Suprapubic skin (tissue), 4 donors: ENCODE results near the gene CUL7. TPM values are rescaled to one million over a fixed set of nuclear protein-coding genes. Genes with fewer than 3 reads are reported as not detected.

Experiments used
- DNase-seq, 2 donors: peaks; one replicate each; pipeline ENCODE4 v3.0.0-alpha.2; 2019; ENCODE audit warnings: low spot score in 2 of 2
- H3K27ac ChIP-seq: fragments of 200-600 bp; sonication (generic); one replicate; pipeline ENCODE4 v1.5.1; 2019
- H3K27me3 ChIP-seq: fragments of 200-600 bp; sonication (generic); one replicate; pipeline ENCODE4 v1.5.1; 2019
- H3K36me3 ChIP-seq: fragments of 200-600 bp; sonication (generic); one replicate; pipeline ENCODE4 v1.5.1; 2019
- H3K4me1 ChIP-seq: fragments of 200-600 bp; sonication (generic); one replicate; pipeline ENCODE4 v1.5.1; 2019
- H3K4me3 ChIP-seq: fragments of 200-600 bp; sonication (generic); one replicate; pipeline ENCODE4 v1.5.1; 2019; ENCODE audit warnings: mild to moderate bottlenecking
- H3K9me3 ChIP-seq: fragments of 200-600 bp; sonication (generic); one replicate; pipeline ENCODE4 v1.5.1; 2019
- CTCF ChIP-seq, 2 donors: fragments of 200-600 bp in 1 of 2; fragments of 450-650 bp in 1 of 2; sonication (generic) in 1 of 2; IDR thresholded peaks; one replicate each; pipeline ENCODE4 v1.5.1; 2016 to 2019; ENCODE audit warnings: antibody characterized with exemption in 2 of 2, mild to moderate bottlenecking in 1 of 2, moderate library complexity in 1 of 2
- EP300 ChIP-seq: sonication (generic); formaldehyde crosslinking; IDR thresholded peaks from one replicate; pipeline ENCODE4 v1.6.1; 2017; ENCODE audit warnings: antibody characterized with exemption
- POLR2A ChIP-seq, 2 donors: fragments of 450-650 bp; IDR thresholded peaks; one replicate each; pipeline ENCODE4 v1.6.1; 2017; ENCODE audit warnings: antibody characterized with exemption in 2 of 2, mild to moderate bottlenecking in 2 of 2, moderate library complexity in 2 of 2
- POLR2AphosphoS5 ChIP-seq, 3 donors: sonication (generic); formaldehyde crosslinking; IDR thresholded peaks; one replicate each; pipeline ENCODE4 v1.6.1; 2017; ENCODE audit warnings: antibody characterized with exemption in 3 of 3
- WGBS: methylation state at CpG from one replicate; pipeline ENCODE4 v1.1.5; 2018; 5-methylcytosine and 5-hydroxymethylcytosine counted together
- total RNA-seq, 4 donors: library from RNA; depleted of rRNA; stranded (reverse); fragments of >200 nt; gene quantifications; one replicate each; pipeline ENCODE4 v1.1.0, GENCODE V29; 2016

Gene CUL7
- total RNA-seq, 4 donors from 2014 or later: 12.3 to 22.2 (median 15.5) TPM

GRCh38 chr6:43076464-43077332 is 23.0 kb upstream of the CUL7 start:
- no peak for TF ChIP-seq POLR2AphosphoS5 (IDR thresholded peaks at IDR 0.05)
- H3K27me3 ChIP-seq: peaks cover 7% of the 10 kb centered on the region

GRCh38 chr6:43075670-43076463 is 22.2 kb upstream of the CUL7 start, which contains the start of gene PTK7:
Gene PTK7, plus strand, starts transcription at chr6:43076314. Its CDS starts 175 bp downstream, at chr6:43076489.
- no peaks in the 10 kb centered on the region for H3K9me3 ChIP-seq
- H3K36me3 ChIP-seq: peaks cover 28% of the 10 kb centered on the region
- 7% methylated on average over 20 of the region's 60 CpGs for WGBS
- H3K4me1 ChIP-seq: peaks cover 21% of the 10 kb centered on the region
- H3K27me3 ChIP-seq: peaks cover 7% of the 10 kb centered on the region
- no peak for DNase-seq
- no peak for TF ChIP-seq POLR2A (IDR thresholded peaks at IDR 0.05)
- no peak for TF ChIP-seq POLR2AphosphoS5 (IDR thresholded peaks at IDR 0.05)
- TF ChIP-seq EP300: no peak
- no peak for TF ChIP-seq CTCF (IDR thresholded peaks at IDR 0.05)
- peak within 1 kb of the TSS; percentile 86 for H3K27ac ChIP-seq
- H3K4me3 ChIP-seq: peak within 1 kb of the TSS; percentile 88

More at GRCh38 chr6:43076464-43077332, 23.0 kb upstream of the CUL7 start:
- Histone ChIP-seq H3K4me1 (peaks cover 21% of the 10 kb centered on the region), H3K27ac (peak overlapping the region; percentile 86), H3K9me3 (no peaks in the 10 kb centered on the region), H3K36me3 (peaks cover 19% of the 10 kb centered on the region), H3K4me3 (peak overlapping the region; percentile 88)
- no peak for DNase-seq
- WGBS: under 1% methylated on average over 48 of the region's 72 CpGs

- TF ChIP-seq CTCF (IDR thresholded peaks at IDR 0.05): no peak
- TF ChIP-seq POLR2AphosphoS5 (IDR thresholded peaks at IDR 0.05): no peak
- no peak for TF ChIP-seq POLR2A (IDR thresholded peaks at IDR 0.05)
- H3K4me3 ChIP-seq: no peak overlapping the region
- H3K36me3 ChIP-seq: peaks cover 29% of the 10 kb centered on the region
- DNase-seq: no peak
- no peaks in the 10 kb centered on the region for H3K9me3 ChIP-seq
- peaks cover 21% of the 10 kb centered on the region for H3K4me1 ChIP-seq
- WGBS: 58% methylated on average over 5 of the region's 6 CpGs
- no peak overlapping the region for H3K27ac ChIP-seq
- H3K27me3 ChIP-seq: peaks cover 7% of the 10 kb centered on the region
Measured at GRCh38 chr6:43074847-43075669, 21.4 kb upstream of the CUL7 start.

GRCh38 chr6:43070028-43070632 is 16.5 kb upstream of the CUL7 start:
- Histone ChIP-seq H3K4me3 (no peak overlapping the region), H3K4me1 (no peaks in the 10 kb centered on the region), H3K27me3 (no peaks in the 10 kb centered on the region), H3K9me3 (no peaks in the 10 kb centered on the region), H3K27ac (no peak overlapping the region), H3K36me3 (peaks cover 48% of the 10 kb centered on the region)
- WGBS: 57% methylated on average over 6 of the region's 6 CpGs
- DNase-seq: no peak
- TF ChIP-seq CTCF (IDR thresholded peaks at IDR 0.05) (no peak), POLR2A (IDR thresholded peaks at IDR 0.05) (no peak), POLR2AphosphoS5 (IDR thresholded peaks at IDR 0.05) (no peak), EP300 (no peak)

GRCh38 chr6:43062818-43063217 is 9.2 kb upstream of the CUL7 start:
- Histone ChIP-seq H3K4me3 (no peak overlapping the region), H3K27ac (no peak overlapping the region), H3K36me3 (peaks cover 34% of the 10 kb centered on the region), H3K4me1 (peaks cover 25% of the 10 kb centered on the region), H3K9me3 (no peaks in the 10 kb centered on the region), H3K27me3 (no peaks in the 10 kb centered on the region)
- 89% methylated on average over 6 of the region's 12 CpGs for whole genome bisulfite sequencing
- TF ChIP-seq POLR2A (IDR thresholded peaks at IDR 0.05) (no peak), EP300 (no peak), CTCF (IDR thresholded peaks at IDR 0.05) (no peak), POLR2AphosphoS5 (IDR thresholded peaks at IDR 0.05) (no peak)
- no peak for DNase-seq
